Activated CD4-positive, alpha-beta memory T cell treated with anti-CD3 and anti-CD28 coated beads, Interleukin-2, amount 10 ng/mL, durations not matched to agents 7 days and 5 days (primary cell): Measurements from ENCODE around the gene CDC42BPG. TPM values are rescaled to one million over a fixed set of nuclear protein-coding genes. Genes with fewer than 3 reads are reported as not detected.

Experiments
- CTCF ChIA-PET: fragments of 350-600 bp; sonication (Branson Sonifier 250); formaldehyde crosslinking; loops from one replicate; lab custom pipeline; 2021; ENCODE audit warnings: antibody characterized with exemption, inconsistent platforms; lab: Charles Lee
- POLR2A ChIA-PET: fragments of 350-600 bp; sonication (Branson Sonifier 250); formaldehyde crosslinking; loops from one replicate; lab custom pipeline; 2021; ENCODE audit warnings: antibody characterized with exemption; lab: Charles Lee
- DNase-seq: peaks from one replicate; pipeline ENCODE4 v3.0.0-alpha.2; 2020
- H3K27ac Mint-ChIP-seq: one replicate; pipeline ENCODE4 v1.8.0; 2021; ENCODE audit warnings: mild to moderate bottlenecking, mixed read lengths
- H3K27me3 Mint-ChIP-seq: one replicate; pipeline ENCODE4 v1.8.0; 2021; ENCODE audit warnings: mixed read lengths
- H3K36me3 Mint-ChIP-seq: one replicate; pipeline ENCODE4 v1.8.0; 2021; ENCODE audit warnings: low read depth, mixed read lengths
- H3K4me1 Mint-ChIP-seq: one replicate; pipeline ENCODE4 v1.8.0; 2021; ENCODE audit warnings: mixed read lengths
- H3K4me3 Mint-ChIP-seq: one replicate; pipeline ENCODE4 v1.8.0; 2021; ENCODE audit warnings: mild to moderate bottlenecking, mixed read lengths
- H3K9me3 Mint-ChIP-seq: one replicate; pipeline ENCODE4 v1.8.0; 2021; ENCODE audit warnings: mixed read lengths
- total RNA-seq, 2 experiments: library from RNA; stranded (reverse); gene quantifications; one replicate each; pipeline ENCODE4 v1.2.3, GENCODE V29; 2021

The CDC42BPG gene
- total RNA-seq, 2 experiments from 2014 or later: 0.65 to 0.70 TPM

GRCh38 chr11:64861227-64861975 is 16.9 kb upstream of the CDC42BPG start:
- CTCF ChIA-PET: interaction anchor here (1.1 to 30.8 kb wide), 6 partner anchors 8 to 256 kb away, joined by 3 to 957 read pairs (median 20); partner anchors contain the start of genes CDC42BPG, EHD1 and ZNHIT2
- H3K27me3 Mint-ChIP-seq: no peaks in the 10 kb centered on the region
- H3K9me3 Mint-ChIP-seq: no peaks in the 10 kb centered on the region
- peak overlapping the region; percentile 75 for H3K4me3 Mint-ChIP-seq
- peaks cover 59% of the 10 kb centered on the region for H3K36me3 Mint-ChIP-seq
- DNase-seq: no peak
- peaks cover 93% of the 10 kb centered on the region for H3K4me1 Mint-ChIP-seq
- POLR2A ChIA-PET: interaction anchor here (0.5 to 28.1 kb wide), 12 partner anchors 8 to 274 kb away, joined by 3 to 1068 read pairs (median 4); partner anchors contain the start of genes ARL2, CDC42BPG, EHD1 and FAU
- peak overlapping the region; percentile 98 for H3K27ac Mint-ChIP-seq

- H3K27ac Mint-ChIP-seq: peak overlapping the region; percentile 98
- ChIA-PET POLR2A (interaction anchor here (0.6 to 28.1 kb wide), 21 partner anchors 4 to 642 kb away, joined by 3 to 1068 read pairs (median 5); partner anchors contain the start of genes ARL2, CDCA5, EHD1 and FAU), CTCF (interaction anchor here (1.0 to 30.8 kb wide), 9 partner anchors 9 to 167 kb away, joined by 3 to 957 read pairs (median 5); partner anchors contain the start of genes ARL2, CDC42BPG, EHD1 and SNX15)
- H3K4me1 Mint-ChIP-seq: peaks cover 93% of the 10 kb centered on the region
- H3K27me3 Mint-ChIP-seq: no peaks in the 10 kb centered on the region
- peak; percentile 80 for DNase-seq
- H3K36me3 Mint-ChIP-seq: peaks cover 63% of the 10 kb centered on the region
- H3K9me3 Mint-ChIP-seq: no peaks in the 10 kb centered on the region
- H3K4me3 Mint-ChIP-seq: peak overlapping the region; percentile 75
Measured at GRCh38 chr11:64859542-64860414, 15.3 kb upstream of the CDC42BPG start.

GRCh38 chr11:64858467-64859263 is 14.2 kb upstream of the CDC42BPG start:
- DNase-seq: peak; percentile 75
- Mint-ChIP-seq H3K36me3 (peaks cover 73% of the 10 kb centered on the region), H3K27me3 (no peaks in the 10 kb centered on the region)

DNA sequence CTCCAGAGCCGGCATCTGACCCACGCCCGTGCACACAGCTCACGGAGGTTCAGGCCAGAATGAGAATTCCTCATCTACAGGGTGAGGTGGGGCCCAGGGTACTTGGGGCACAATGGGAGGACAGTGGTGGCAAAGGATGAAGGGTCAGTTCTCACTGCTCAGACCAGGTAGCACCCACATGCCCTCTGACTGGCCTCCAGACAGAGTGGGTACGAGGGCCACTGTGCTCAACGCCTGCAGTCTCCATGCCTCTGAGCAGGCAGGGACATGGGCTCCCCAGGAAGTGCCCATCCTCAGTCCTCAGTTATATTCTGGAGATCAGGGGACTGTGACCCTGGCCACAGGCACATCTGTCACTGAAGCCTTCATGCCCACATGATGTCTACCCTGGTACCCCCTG is 13.0 kb upstream of the CDC42BPG start:
- POLR2A ChIA-PET: interaction anchor here (13.8 to 28.1 kb wide), 3 partner anchors 4 to 27 kb away, joined by 324 to 1068 read pairs (median 324); partner anchors contain the start of gene EHD1
- CTCF ChIA-PET: interaction anchor here (1.7 to 30.8 kb wide), 4 partner anchors 11 to 79 kb away, joined by 4 to 957 read pairs (median 94); partner anchors contain the start of genes CDC42BPG, EHD1 and SF1
- Mint-ChIP-seq H3K27me3 (no peaks in the 10 kb centered on the region), H3K4me3 (peak overlapping the region; percentile 13), H3K4me1 (peaks cover 93% of the 10 kb centered on the region), H3K27ac (peak overlapping the region; percentile 85), H3K9me3 (no peaks in the 10 kb centered on the region), H3K36me3 (peaks cover 79% of the 10 kb centered on the region)
- no peak for DNase-seq

More at GRCh38 chr11:64858467-64859263, 14.2 kb upstream of the CDC42BPG start:
- POLR2A ChIA-PET: interaction anchor here (0.7 to 28.1 kb wide), 18 partner anchors 5 to 567 kb away, joined by 3 to 1068 read pairs (median 6); partner anchors contain the start of genes ARL2, CDCA5, EHD1 and FAU
- Mint-ChIP-seq H3K4me1 (peaks cover 93% of the 10 kb centered on the region), H3K9me3 (no peaks in the 10 kb centered on the region), H3K4me3 (peak overlapping the region; percentile 75), H3K27ac (peak overlapping the region; percentile 98)
- CTCF ChIA-PET: interaction anchor here (0.5 to 30.8 kb wide), 10 partner anchors 8 to 168 kb away, joined by 3 to 957 read pairs (median 4); partner anchors contain the start of genes ARL2, CDC42BPG, EHD1 and SF1

- CTCF ChIA-PET: interaction anchor here (14.7 to 30.8 kb wide), 2 partner anchors 10 to 30 kb away, joined by 155 to 957 read pairs; partner anchors contain the start of genes CDC42BPG and EHD1
- Mint-ChIP-seq H3K36me3 (peaks cover 84% of the 10 kb centered on the region), H3K27ac (peak overlapping the region; percentile 86), H3K27me3 (no peaks in the 10 kb centered on the region), H3K9me3 (no peaks in the 10 kb centered on the region), H3K4me3 (peak overlapping the region; percentile 50), H3K4me1 (peaks cover 96% of the 10 kb centered on the region)
- POLR2A ChIA-PET: interaction anchor here (1.1 to 28.1 kb wide), 3 partner anchors 8 to 28 kb away, joined by 3 to 1068 read pairs (median 324); partner anchors contain the start of gene EHD1
- peak; percentile 67 for DNase-seq
Measured at GRCh38 chr11:64856382-64857227, 12.2 kb upstream of the CDC42BPG start.

GRCh38 chr11:64855596-64856304 is 11.3 kb upstream of the CDC42BPG start:
- CTCF ChIA-PET: interaction anchor here (1.6 to 30.8 kb wide), 3 partner anchors 9 to 31 kb away, joined by 7 to 957 read pairs (median 155); partner anchors contain the start of genes CDC42BPG and EHD1
- POLR2A ChIA-PET: interaction anchor here (1.0 to 28.1 kb wide), 4 partner anchors 8 to 77 kb away, joined by 4 to 1068 read pairs (median 164); partner anchors contain the start of gene EHD1
- DNase-seq: no peak
- peak overlapping the region; percentile 51 for H3K4me3 Mint-ChIP-seq
- no peaks in the 10 kb centered on the region for H3K9me3 Mint-ChIP-seq
- H3K4me1 Mint-ChIP-seq: peaks cover 96% of the 10 kb centered on the region
- peaks cover 81% of the 10 kb centered on the region for H3K36me3 Mint-ChIP-seq
- H3K27me3 Mint-ChIP-seq: no peaks in the 10 kb centered on the region
- H3K27ac Mint-ChIP-seq: peak overlapping the region; percentile 86

DNA sequence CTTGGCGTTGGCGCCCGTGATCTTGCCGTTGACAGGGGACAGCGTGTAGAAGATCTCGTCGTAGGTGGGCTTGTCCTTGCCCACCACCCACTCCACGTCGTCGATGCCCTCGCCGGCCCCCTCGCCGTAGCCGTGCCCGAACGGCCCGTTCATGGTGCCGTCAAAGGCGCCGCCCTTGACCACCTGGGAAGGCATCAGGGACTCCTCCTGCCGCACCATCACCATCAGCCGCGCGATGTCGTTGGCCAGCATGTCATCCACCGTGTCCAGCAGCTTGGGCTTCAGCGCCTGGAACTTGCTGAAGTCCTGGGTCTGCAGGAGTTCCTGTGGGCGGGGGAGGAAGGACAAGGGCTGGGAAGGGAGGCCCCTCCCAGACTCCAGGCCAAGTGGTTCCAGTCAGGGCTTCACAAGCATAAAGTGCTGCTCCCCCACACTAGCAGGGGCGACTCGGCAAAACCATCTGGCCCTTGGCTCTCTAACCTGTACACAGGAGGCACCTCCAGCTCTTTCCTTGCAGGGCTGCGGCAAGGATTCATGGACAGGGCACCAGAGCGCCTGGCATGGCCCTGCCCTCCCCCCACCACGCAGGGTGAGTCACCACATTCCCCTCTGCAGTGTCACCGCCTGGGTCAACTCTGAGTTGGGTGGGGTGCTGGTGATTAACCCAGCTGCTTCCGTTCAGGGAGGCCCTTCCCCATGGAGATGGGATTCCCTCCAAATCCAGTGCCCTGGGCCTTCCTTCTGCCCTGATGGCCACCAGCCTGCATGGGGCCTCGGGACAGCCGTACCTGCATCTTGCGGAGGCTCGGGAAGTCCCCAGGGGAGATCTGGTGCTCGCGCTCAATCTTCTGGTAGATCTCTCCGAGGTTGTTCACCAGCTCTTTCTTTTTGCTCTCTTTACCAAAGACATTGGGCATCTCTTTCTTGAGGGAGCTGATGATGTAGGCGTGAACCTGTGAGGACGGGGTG is 10.4 kb upstream of the CDC42BPG start:
- peak overlapping the region; percentile 51 for H3K4me3 Mint-ChIP-seq
- CTCF ChIA-PET: interaction anchor here (1.6 to 30.8 kb wide), 4 partner anchors 7 to 32 kb away, joined by 7 to 957 read pairs (median 82); partner anchors contain the start of genes CDC42BPG and EHD1
- POLR2A ChIA-PET: interaction anchor here (1.0 to 28.1 kb wide), 4 partner anchors 8 to 76 kb away, joined by 4 to 1068 read pairs (median 164); partner anchors contain the start of gene EHD1
- H3K4me1 Mint-ChIP-seq: peaks cover 90% of the 10 kb centered on the region
- no peaks in the 10 kb centered on the region for H3K27me3 Mint-ChIP-seq
- H3K27ac Mint-ChIP-seq: peak overlapping the region; percentile 86
- H3K36me3 Mint-ChIP-seq: peaks cover 75% of the 10 kb centered on the region
- DNase-seq: peak; percentile 55
- no peaks in the 10 kb centered on the region for H3K9me3 Mint-ChIP-seq

DNA sequence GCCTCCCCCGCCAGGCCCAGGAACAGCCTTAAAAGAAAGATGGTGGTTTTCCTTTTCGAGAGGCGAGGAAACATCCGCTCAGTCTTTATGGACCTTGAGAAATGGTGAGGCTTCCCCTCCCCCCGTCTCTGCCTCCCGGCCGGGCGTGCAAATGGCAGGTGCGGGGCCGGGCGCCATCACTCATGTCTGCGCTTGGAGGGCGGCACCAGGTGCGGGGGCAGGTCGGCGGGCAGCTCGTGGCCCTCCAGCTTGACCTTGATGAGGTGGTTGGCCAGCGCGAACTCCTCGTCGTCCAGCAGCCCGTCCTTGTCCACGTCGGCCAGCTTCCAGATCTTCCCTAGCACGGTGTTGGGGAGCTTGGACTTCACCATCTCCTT is 9.7 kb upstream of the CDC42BPG start:
- H3K36me3 Mint-ChIP-seq: peaks cover 69% of the 10 kb centered on the region
- H3K4me3 Mint-ChIP-seq: peak overlapping the region; percentile 17
- peak overlapping the region; percentile 86 for H3K27ac Mint-ChIP-seq
- no peaks in the 10 kb centered on the region for H3K9me3 Mint-ChIP-seq
- ChIA-PET CTCF (interaction anchor here (1.6 to 30.8 kb wide), 4 partner anchors 8 to 32 kb away, joined by 7 to 957 read pairs (median 82); partner anchors contain the start of genes CDC42BPG and EHD1), POLR2A (interaction anchor here (14.1 to 28.1 kb wide), 2 partner anchors 10 to 30 kb away, joined by 324 to 1068 read pairs; partner anchors contain the start of gene EHD1)
- no peaks in the 10 kb centered on the region for H3K27me3 Mint-ChIP-seq
- no peak for DNase-seq
- peaks cover 90% of the 10 kb centered on the region for H3K4me1 Mint-ChIP-seq

DNA sequence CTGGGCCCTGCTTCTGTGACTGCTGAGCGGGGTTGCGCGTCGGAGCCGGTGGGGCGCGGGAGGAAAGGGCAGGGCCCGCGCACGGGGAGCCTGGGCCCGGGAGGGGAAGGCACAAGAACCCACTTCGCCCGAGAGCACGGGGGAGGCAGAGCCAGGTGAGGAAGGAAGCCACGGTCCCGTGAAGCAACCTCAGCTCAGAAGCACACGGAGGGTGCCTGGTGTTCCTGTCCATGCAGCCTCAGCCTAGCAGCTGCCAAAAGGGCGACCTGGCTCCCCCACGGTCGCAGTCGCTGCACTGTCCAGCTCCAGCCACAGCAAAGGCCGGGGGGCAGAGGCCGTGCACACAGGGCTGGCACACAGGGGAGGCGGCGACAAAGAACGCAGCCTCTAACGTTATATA is 9.3 kb upstream of the CDC42BPG start:
- H3K9me3 Mint-ChIP-seq: no peaks in the 10 kb centered on the region
- H3K4me1 Mint-ChIP-seq: peaks cover 90% of the 10 kb centered on the region
- H3K27ac Mint-ChIP-seq: peak overlapping the region; percentile 86
- ChIA-PET CTCF (interaction anchor here (2.2 to 30.8 kb wide), 3 partner anchors 7 to 33 kb away, joined by 8 to 957 read pairs (median 155); partner anchors contain the start of genes CDC42BPG and EHD1), POLR2A (interaction anchor here (1.0 to 28.1 kb wide), 6 partner anchors 10 to 268 kb away, joined by 3 to 1068 read pairs (median 4); partner anchors contain the start of genes EHD1, FAU, MAP4K2 and MRPL49)
- no peak for DNase-seq
- H3K36me3 Mint-ChIP-seq: peaks cover 65% of the 10 kb centered on the region
- H3K27me3 Mint-ChIP-seq: no peaks in the 10 kb centered on the region
- H3K4me3 Mint-ChIP-seq: peak overlapping the region; percentile 17
